Measurements from ENCODE around the gene SEZ6. TPM values are rescaled to one million over a fixed set of nuclear protein-coding genes. Genes with fewer than 3 reads are reported as not detected.

Gene SEZ6, protein sequence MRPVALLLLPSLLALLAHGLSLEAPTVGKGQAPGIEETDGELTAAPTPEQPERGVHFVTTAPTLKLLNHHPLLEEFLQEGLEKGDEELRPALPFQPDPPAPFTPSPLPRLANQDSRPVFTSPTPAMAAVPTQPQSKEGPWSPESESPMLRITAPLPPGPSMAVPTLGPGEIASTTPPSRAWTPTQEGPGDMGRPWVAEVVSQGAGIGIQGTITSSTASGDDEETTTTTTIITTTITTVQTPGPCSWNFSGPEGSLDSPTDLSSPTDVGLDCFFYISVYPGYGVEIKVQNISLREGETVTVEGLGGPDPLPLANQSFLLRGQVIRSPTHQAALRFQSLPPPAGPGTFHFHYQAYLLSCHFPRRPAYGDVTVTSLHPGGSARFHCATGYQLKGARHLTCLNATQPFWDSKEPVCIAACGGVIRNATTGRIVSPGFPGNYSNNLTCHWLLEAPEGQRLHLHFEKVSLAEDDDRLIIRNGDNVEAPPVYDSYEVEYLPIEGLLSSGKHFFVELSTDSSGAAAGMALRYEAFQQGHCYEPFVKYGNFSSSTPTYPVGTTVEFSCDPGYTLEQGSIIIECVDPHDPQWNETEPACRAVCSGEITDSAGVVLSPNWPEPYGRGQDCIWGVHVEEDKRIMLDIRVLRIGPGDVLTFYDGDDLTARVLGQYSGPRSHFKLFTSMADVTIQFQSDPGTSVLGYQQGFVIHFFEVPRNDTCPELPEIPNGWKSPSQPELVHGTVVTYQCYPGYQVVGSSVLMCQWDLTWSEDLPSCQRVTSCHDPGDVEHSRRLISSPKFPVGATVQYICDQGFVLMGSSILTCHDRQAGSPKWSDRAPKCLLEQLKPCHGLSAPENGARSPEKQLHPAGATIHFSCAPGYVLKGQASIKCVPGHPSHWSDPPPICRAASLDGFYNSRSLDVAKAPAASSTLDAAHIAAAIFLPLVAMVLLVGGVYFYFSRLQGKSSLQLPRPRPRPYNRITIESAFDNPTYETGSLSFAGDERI
- total RNA-seq, result not detected

DNA sequence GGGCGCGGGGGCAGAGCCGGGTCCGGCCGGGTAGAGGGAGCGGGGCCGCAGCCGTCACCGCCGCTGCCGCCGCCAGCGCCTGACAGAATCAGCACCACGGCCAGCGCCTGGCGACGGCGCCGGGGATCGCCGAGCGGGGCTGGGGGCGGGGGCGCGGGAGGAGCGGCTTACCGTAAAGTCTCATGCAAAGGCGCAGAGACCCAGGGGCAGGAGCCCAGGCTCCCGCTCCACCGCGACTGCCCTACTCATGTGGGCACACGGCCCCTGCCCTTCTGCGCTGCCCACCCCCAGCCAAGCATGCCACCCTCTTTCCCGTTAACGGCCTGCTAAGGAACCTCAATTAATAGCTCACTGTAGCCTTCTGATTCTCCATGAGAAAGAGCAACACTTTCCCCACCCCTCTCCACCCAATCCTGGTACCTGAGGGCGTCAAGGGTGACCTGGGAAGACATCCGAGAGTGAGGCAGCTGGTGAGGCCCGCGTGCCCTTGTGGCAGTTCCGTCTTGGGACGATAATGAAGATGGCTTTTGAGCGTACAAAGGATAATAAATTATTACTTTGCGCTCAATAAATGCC, at the start of gene SEZ6:
Gene SEZ6 (minus strand): TSS at position 98 of the 576 bp plus-strand sequence. CDS start 164 bp downstream, outside the sequence.
- no peaks in the 10 kb centered on the region for H3K36me3 Mint-ChIP-seq (ENCODE audit: insufficient read depth)
- DNase-seq (peak; percentile 36), ATAC-seq (peak; percentile 93 to 94)
- H3K4me1 Mint-ChIP-seq (ENCODE audit: low read depth), result peaks cover 4% of the 10 kb centered on the region
- peaks cover 64% of the 10 kb centered on the region for H3K27me3 Mint-ChIP-seq (ENCODE audit: low read depth)
- no peaks in the 10 kb centered on the region for H3K9me3 Mint-ChIP-seq
- no peak within 1 kb of the TSS for H3K4me3 Mint-ChIP-seq

DNA sequence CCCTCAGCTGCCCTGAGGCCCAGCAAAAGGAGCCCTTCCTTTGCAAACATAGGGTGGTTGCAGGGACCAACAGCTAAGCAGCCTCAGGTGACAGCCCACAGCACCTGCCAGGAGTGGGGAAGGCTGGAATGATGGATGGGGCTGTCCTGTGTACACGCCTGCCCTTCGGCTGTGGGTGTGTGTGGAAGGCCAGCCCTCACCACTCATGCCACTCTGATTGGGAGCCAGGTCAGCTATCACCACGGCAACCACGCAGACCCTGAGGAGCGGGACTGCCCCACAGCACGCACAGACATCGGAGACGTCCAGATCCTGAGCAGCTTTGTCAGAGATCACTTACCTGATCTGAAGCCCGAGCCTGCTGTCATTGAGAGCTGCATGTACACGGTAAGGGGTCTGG, 49.0 kb upstream of the SEZ6 start:
- ATAC-seq, result no peak
- H3K36me3 Mint-ChIP-seq (ENCODE audit: insufficient read depth), result no peaks in the 10 kb centered on the region

DNA sequence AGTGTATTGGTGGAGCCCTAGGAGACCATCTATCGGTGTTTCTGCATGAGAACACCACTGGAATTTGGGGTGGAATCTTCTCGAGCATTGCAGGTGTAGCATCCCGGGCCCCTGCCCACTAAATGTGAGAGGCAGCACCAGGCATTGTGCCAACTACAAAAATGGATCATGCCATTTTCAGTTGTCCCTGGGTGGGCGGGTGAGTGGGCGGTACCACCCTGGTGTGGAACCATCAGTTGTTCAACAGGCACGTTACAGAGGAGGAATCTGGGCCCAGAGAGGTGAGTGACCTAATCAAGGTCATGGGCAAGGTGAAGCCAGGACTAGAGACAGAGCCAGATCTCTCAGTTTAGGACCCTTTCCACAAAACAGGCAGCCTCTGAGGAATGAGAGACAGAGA, 45.9 kb upstream of the SEZ6 start:
- ATAC-seq (no peak), DNase-seq (no peak)
- no peaks in the 10 kb centered on the region for H3K36me3 Mint-ChIP-seq (ENCODE audit: insufficient read depth)
- no peaks in the 10 kb centered on the region for H3K9me3 Mint-ChIP-seq
- no peak overlapping the region for H3K4me3 Mint-ChIP-seq
- H3K4me1 Mint-ChIP-seq (ENCODE audit: low read depth), result no peaks in the 10 kb centered on the region
- peaks cover 6% of the 10 kb centered on the region for H3K27me3 Mint-ChIP-seq (ENCODE audit: low read depth)

More for the DNA sequence above, 49.0 kb upstream of the SEZ6 start:
- Mint-ChIP-seq H3K27me3 (ENCODE audit: low read depth) (no peaks in the 10 kb centered on the region), H3K4me1 (ENCODE audit: low read depth) (no peaks in the 10 kb centered on the region), H3K4me3 (no peak overlapping the region), H3K9me3 (no peaks in the 10 kb centered on the region)
- DNase-seq, result no peak

DNA sequence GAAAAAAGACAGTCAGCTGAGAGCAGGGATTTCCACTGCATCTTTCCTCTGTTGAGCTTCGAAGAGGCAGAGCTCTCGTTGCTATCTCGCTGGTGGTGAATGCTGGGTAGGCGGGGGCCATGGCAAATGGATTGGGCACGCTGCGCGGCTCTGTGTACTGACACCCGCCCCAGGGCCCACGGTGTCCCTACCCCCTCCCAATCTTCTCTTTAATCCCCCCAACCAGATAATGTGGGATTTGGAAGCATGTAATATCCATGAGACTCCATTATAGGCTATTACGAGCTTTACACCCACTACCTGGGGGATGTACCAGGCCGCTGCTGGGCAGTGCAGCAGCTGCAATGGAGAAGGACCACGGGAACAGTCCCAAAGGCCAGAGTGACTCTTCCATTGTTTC, 45.4 kb upstream of the SEZ6 start:
- Mint-ChIP-seq H3K4me1 (ENCODE audit: low read depth) (no peaks in the 10 kb centered on the region), H3K27me3 (ENCODE audit: low read depth) (peaks cover 10% of the 10 kb centered on the region)
- ATAC-seq, result no peak

DNA sequence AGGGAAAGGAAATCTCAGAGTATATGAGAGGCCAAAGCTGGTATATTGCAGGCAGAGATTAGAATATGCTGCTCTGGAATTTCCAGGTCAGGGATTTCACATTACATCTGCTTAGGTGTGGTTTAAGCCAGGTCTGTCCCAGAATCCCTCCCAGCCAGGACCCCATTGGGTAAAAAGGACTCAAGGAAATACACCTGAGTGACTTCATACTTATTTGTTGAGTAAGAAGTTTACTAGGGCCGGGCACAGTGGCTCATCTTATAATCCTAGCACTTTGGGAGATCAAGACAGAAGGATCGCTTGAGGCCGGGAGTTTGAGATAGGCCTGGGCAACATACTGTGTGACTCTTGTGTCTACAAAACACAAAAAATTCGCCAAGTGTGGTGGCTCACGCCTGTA, 44.3 kb upstream of the SEZ6 start:
- ATAC-seq (no peak), DNase-seq (no peak)
- no peaks in the 10 kb centered on the region for H3K4me1 Mint-ChIP-seq (ENCODE audit: low read depth)
- H3K36me3 Mint-ChIP-seq (ENCODE audit: insufficient read depth), result no peaks in the 10 kb centered on the region
- no peaks in the 10 kb centered on the region for H3K9me3 Mint-ChIP-seq
- peaks cover 12% of the 10 kb centered on the region for H3K27me3 Mint-ChIP-seq (ENCODE audit: low read depth)
- H3K4me3 Mint-ChIP-seq, result no peak overlapping the region

More for the DNA sequence above, 45.4 kb upstream of the SEZ6 start:
- Mint-ChIP-seq H3K9me3 (no peaks in the 10 kb centered on the region), H3K36me3 (ENCODE audit: insufficient read depth) (no peaks in the 10 kb centered on the region), H3K4me3 (no peak overlapping the region)
- DNase-seq, result no peak

DNA sequence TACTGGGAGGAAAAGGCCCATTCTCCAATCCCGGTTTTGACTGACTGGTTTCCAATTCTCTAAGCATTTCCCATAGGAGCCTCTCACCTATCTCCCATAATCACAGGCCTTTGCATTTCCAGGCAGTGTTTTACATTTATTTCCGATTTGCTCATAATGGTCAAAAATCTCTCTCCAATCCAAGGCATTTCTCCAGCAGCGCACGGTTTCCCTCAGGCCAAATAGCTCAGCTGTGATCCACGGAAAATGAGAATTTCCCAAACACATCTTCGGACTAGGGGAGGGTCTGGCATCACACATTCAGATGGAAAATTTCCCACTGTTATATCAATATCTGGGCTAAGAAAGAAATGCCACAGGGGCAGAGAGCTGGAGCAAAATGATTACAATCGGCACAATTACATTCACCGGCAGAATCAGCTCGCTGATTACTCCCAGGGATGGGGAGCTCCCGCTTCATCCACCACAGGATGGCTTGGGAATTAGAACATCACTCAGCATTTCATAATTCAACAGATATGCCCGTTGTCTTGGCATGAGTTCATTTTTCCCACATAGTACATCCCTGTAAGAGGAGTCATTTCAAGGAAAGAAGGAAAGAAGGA, 43.8 kb upstream of the SEZ6 start:
- Mint-ChIP-seq H3K27me3 (ENCODE audit: low read depth) (peaks cover 15% of the 10 kb centered on the region), H3K4me1 (ENCODE audit: low read depth) (no peaks in the 10 kb centered on the region), H3K9me3 (no peaks in the 10 kb centered on the region), H3K4me3 (no peak overlapping the region), H3K36me3 (ENCODE audit: insufficient read depth) (no peaks in the 10 kb centered on the region)
- DNase-seq, result no peak
- ATAC-seq, result no peak

DNA sequence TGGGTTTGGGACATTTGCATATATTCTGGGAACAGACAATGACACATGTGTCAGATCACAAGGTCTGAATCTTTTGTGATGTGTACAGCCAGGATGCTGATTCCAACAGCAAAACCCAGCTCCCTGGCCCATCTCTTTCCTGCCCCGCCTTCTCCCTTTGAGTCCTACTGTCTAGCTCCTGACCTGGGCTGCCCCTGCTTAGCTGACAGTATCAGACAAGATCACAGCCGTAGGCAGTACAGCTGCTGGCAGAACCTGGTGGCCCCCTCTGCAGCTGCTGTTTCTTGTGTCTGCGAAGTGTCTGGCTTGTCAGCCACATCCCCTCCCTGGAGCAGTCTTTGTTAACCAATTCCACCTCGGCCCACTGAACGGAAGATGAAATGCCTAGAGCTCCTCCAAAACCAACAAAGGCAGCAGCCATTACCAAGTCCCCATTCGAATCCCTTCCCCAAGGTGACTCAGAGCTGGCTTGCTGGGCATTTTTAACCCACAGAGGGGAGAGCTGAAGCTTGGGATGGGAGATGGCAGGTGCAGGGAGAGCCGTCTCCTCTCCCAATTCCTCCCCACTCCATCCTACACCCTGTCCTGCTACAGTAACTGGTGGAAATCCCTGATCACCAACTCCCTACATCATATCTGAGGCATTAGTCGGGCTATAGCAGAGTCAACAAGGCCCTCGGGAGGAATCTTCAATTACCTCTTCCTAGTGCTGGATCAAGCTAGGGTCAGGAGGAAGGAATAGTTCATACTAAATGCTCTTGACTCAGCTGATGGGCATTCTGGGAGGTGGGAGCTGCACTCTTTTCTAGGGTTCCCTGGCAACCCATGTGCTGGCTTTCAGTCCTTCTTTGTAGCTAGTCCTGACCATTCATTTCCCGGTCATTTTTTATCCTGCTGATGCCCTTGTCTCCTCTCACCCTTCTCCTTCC, 42.9 kb upstream of the SEZ6 start:
- Mint-ChIP-seq H3K4me1 (ENCODE audit: low read depth) (no peaks in the 10 kb centered on the region), H3K9me3 (no peaks in the 10 kb centered on the region), H3K27me3 (ENCODE audit: low read depth) (peaks cover 15% of the 10 kb centered on the region), H3K36me3 (ENCODE audit: insufficient read depth) (no peaks in the 10 kb centered on the region), H3K4me3 (no peak overlapping the region)
- ATAC-seq (no peak), DNase-seq (no peak)

DNA sequence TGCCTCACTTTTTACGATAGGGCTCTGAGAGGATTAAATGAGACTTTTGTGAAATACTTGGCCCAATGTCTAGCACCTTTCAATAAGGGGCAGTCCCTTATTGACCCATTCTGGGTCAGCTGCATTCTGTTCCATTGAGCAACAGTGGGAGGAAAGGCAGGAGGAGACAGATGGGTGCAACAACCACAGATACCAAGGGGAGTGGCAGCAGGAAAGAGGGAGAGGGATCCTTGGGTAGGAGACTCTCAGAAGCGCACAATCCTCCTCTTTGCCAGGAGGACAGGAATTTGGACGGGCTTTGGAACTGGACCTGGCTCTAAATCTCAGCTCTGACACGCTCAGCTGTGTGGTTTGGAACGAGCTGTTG, 40.6 kb upstream of the SEZ6 start:
- no peak for ATAC-seq
- H3K27me3 Mint-ChIP-seq (ENCODE audit: low read depth), result peaks cover 24% of the 10 kb centered on the region
- H3K36me3 Mint-ChIP-seq (ENCODE audit: insufficient read depth), result no peaks in the 10 kb centered on the region
- no peak for DNase-seq
- H3K4me3 Mint-ChIP-seq, result no peak overlapping the region
- H3K4me1 Mint-ChIP-seq (ENCODE audit: low read depth), result no peaks in the 10 kb centered on the region
- H3K9me3 Mint-ChIP-seq, result no peaks in the 10 kb centered on the region

DNA sequence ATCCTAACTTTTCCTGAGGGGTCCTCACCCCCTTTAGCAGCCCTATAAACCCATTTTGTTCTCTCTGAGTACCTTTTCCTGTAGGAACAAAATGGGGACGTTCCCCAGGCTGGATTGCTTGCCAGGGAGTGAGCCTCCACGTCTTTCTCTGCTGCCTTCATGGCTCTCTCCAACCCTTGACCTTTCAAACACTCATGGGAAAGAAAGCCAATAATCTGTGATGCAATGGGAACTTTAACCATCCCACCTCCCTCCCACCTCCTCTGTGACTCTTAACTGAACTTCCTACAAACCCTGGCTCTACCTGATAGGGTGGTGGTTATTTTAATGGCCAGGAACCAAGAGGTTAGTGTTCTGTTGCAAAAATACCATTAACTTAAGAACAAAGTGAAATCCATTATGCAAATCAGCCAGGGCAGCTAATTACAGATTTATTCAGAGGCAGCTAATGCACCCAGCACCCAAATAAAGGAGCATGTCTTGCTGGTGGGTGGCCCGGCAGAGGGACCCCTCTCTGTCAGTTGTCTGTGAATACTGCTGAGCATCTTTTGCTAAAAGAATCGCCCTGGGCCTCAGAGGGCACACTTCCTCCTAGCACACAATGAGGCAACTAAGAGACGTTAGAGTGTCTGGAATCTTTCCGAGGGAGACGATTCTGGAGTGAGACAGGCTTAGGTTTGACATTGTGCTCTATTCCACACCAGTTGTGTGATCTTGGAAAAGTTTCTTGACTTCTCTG, 40.1 kb upstream of the SEZ6 start:
- H3K36me3 Mint-ChIP-seq (ENCODE audit: insufficient read depth), result no peaks in the 10 kb centered on the region
- ATAC-seq, result no peak

DNA sequence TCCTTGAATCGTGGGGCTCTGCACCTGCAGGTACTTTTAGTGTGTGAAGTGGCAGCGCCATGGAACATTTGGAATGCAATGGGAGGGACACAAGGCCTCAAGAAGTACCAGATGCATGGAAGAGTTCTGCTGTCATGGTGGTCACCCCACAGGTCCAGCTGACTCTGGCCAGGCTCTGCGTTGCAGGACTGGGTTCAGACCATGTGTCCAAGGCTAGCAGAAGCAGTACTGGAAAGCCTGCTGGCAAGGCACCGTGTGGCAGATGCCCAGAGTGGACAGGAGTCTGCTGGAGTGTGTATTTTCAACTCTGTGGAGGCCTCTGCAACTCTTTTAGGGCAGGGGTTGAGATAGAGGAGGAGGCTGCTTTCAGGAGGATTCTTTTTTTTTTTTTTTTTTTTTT, 39.2 kb upstream of the SEZ6 start:
- H3K27me3 Mint-ChIP-seq (ENCODE audit: low read depth), result peaks cover 24% of the 10 kb centered on the region

More for the DNA sequence above, 40.1 kb upstream of the SEZ6 start:
- no peaks in the 10 kb centered on the region for H3K9me3 Mint-ChIP-seq
- H3K27me3 Mint-ChIP-seq (ENCODE audit: low read depth), result peaks cover 24% of the 10 kb centered on the region
- no peak for DNase-seq
- no peak overlapping the region for H3K4me3 Mint-ChIP-seq
- no peaks in the 10 kb centered on the region for H3K4me1 Mint-ChIP-seq (ENCODE audit: low read depth)

DNA sequence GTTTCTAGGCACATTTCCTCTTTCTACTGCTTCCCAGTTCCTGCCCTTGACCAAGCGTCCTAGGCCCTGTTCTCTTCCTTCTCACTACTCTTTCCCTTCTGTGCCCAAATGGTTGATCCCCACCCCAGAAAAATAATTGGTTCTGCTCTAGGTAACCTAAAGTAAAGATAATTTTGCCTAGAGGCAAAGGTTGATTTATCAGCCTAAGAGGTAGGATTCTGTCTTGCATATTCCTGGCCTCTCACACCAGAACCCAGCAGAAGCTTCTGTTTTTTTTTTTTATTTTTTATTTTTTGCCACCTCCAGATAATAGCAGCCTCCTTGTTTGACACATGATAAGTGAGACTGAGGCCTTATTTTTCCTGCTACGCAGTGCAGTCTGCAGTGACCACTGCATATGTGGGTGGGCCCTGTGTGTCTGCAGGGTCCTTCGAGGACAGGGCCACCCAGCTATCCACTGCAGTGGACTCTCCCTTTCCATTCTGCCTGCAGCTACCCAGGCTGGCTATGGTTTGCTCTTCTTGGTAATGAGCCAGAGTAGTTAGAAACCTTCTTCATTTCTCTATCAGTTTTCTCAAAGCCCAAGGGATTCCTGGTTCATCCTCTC, 37.8 kb upstream of the SEZ6 start:
- Mint-ChIP-seq H3K36me3 (ENCODE audit: insufficient read depth) (no peaks in the 10 kb centered on the region), H3K9me3 (no peaks in the 10 kb centered on the region), H3K27me3 (ENCODE audit: low read depth) (peaks cover 25% of the 10 kb centered on the region), H3K4me3 (no peak overlapping the region), H3K4me1 (ENCODE audit: low read depth) (no peaks in the 10 kb centered on the region)
- no peak for ATAC-seq
- no peak for DNase-seq

More for the DNA sequence above, 39.2 kb upstream of the SEZ6 start:
- Mint-ChIP-seq H3K9me3 (no peaks in the 10 kb centered on the region), H3K4me3 (no peak overlapping the region), H3K36me3 (ENCODE audit: insufficient read depth) (no peaks in the 10 kb centered on the region), H3K4me1 (ENCODE audit: low read depth) (no peaks in the 10 kb centered on the region)
- DNase-seq, result no peak
- no peak for ATAC-seq

DNA sequence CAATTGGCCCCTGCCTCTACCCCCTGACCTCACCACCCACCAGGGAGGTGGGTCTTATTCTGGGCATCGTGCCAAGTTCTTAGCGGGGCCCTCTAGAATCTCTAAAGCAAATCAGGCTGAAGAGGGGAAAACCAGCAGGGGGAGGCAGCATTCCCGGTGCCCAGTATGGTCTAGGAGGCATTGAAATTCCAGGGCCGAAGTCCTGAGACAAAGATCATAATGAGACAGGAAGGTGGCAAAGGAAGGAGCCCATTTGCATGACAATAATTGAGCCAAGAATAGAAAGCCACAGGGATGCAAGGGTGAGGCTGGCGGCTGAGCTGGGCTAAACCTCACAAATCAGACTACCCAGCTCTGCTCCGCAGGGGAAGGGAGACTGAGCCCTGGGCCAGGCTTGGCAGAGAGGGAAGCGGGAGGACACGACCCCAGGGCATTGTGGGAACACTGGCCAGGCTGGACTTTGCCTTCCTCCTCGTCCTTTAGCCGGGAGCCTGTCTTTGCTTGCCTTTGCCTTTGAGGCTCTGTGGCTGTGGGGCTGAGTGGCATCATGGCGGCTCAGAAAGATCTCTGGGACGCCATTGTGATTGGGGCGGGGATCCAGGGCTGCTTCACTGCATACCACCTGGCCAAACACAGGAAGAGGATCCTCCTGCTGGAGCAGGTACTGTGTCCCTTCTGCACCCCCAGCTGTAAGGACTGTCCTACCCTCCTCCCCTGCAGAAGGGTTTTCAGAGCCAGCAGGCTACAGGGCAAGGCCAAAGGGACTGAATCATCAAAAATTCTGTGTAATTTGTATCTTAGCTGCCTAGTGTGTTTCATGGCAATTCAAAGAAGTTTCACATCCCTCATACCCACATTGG, 37.1 kb upstream of the SEZ6 start, which contains the start of gene PIPOX:
Gene PIPOX (plus strand): TSS at position 463 of the 860 bp plus-strand sequence. CDS start 85 bp downstream, at position 548.
- no peak for ATAC-seq
- DNase-seq, result no peak
- Mint-ChIP-seq H3K4me1 (ENCODE audit: low read depth) (no peaks in the 10 kb centered on the region), H3K4me3 (no peak within 1 kb of the TSS), H3K36me3 (ENCODE audit: insufficient read depth) (no peaks in the 10 kb centered on the region), H3K9me3 (no peaks in the 10 kb centered on the region), H3K27me3 (ENCODE audit: low read depth) (peaks cover 22% of the 10 kb centered on the region)
